Airway epithelial cell (primary cell): ENCODE results near the gene ARSB. TPM values are rescaled to one million over a fixed set of nuclear protein-coding genes. Genes with fewer than 3 reads are reported as not detected.

ENCODE experiments used
- total RNA-seq: library from RNA; depleted of rRNA; stranded (reverse); fragments of >200 nt; gene quantifications from 2 replicates; pipeline ENCODE4 v1.2.3, GENCODE V29; 2015

The ARSB gene
- total RNA-seq = 5.5 and 6.6 TPM in 2 replicates

GRCh38 chr5:78985116-78985724, at the start of gene ARSB:
Gene ARSB, minus strand, starts transcription at chr5:78985310. Its CDS starts 62 bp downstream, at chr5:78985248.

Other genes starting within 250 kb of the ARSB start
- gene DMGDH, start 84.4 kb upstream of the ARSB start, total RNA-seq = not detected in 2 replicates
- gene BHMT2, start 84.5 kb upstream of the ARSB start, total RNA-seq = not detected in 2 replicates
- gene BHMT, start 126.5 kb upstream of the ARSB start, total RNA-seq = not detected in 2 replicates